IMR-90 (cell line): ENCODE measurements around the gene STYK1. TPM values are rescaled to one million over a fixed set of nuclear protein-coding genes. Genes with fewer than 3 reads are reported as not detected.

Source experiments
- ATAC-seq: fragments of 200-7000 bp; cut with Tn5 transposase; 2 replicates; pipeline ENCODE4 v1.9.1; 2020; ENCODE audit warnings: low read depth, mild to moderate bottlenecking, moderate library complexity
- BruUV-seq: library from RNA; stranded (reverse); fragments of 400-500 nt; replicated peaks from 2 replicates; lab custom pipeline; 2021; lab: Mats Ljungman, UMichigan
- CTCF ChIA-PET: fragments of 300-600 bp; formaldehyde crosslinking; extraction: SDS; loops from one replicate; lab custom pipeline; 2021; ENCODE audit warnings: antibody characterized with exemption; lab: Yijun Ruan, JAX
- POLR2A ChIA-PET: fragments of 300-600 bp; sonication (Branson Sonifier 250); formaldehyde crosslinking; loops from one replicate; lab custom pipeline; 2022; ENCODE audit warnings: antibody characterized with exemption; ENCODE audit not compliant: unreplicated experiment; lab: Charles Lee
- DNase-seq: peaks from one replicate; pipeline ENCODE4 v3.0.0; 2013
- H2AFZ ChIP-seq: replicated peaks from 2 replicates; pipeline ENCODE3; 2013; ENCODE audit warnings: low read length, mild to moderate bottlenecking; ENCODE audit not compliant: poor library complexity
- H2AK5ac ChIP-seq: 2 replicates; pipeline ENCODE4 v1.6.1; 2013; ENCODE audit warnings: low read depth, low read length, inconsistent platforms
- H2AK9ac ChIP-seq: replicated peaks from 2 replicates; pipeline ENCODE3; 2013; ENCODE audit warnings: mild to moderate bottlenecking, low read depth, low read length, moderate library complexity; ENCODE audit not compliant: poor library complexity
- H2BK120ac ChIP-seq: 2 replicates; pipeline ENCODE4 v1.6.1; 2013; ENCODE audit warnings: low read depth, low read length, inconsistent platforms
- H2BK15ac ChIP-seq: 3 replicates; pipeline ENCODE4 v1.6.1; 2013; ENCODE audit warnings: low read depth, low read length, inconsistent platforms
- H2BK20ac ChIP-seq: 2 replicates; pipeline ENCODE4 v1.6.1; 2013; ENCODE audit warnings: low read depth, mild to moderate bottlenecking, inconsistent platforms, low read length, moderate library complexity
- H2BK5ac ChIP-seq: 2 replicates; pipeline ENCODE4 v1.6.1; 2013; ENCODE audit warnings: mild to moderate bottlenecking, low read depth, low read length, inconsistent platforms; ENCODE audit not compliant: poor library complexity, severe bottlenecking
- H3K14ac ChIP-seq: replicated peaks from 2 replicates; pipeline ENCODE4 v1.6.1; 2013; ENCODE audit warnings: low read depth, low read length, inconsistent platforms
- H3K18ac ChIP-seq: 2 replicates; pipeline ENCODE4 v1.6.1; 2013; ENCODE audit warnings: low read depth, low read length, control low read depth
- H3K23ac ChIP-seq: 2 replicates; pipeline ENCODE4 v1.6.1; 2013; ENCODE audit warnings: low read depth, low read length, inconsistent platforms
- H3K27ac ChIP-seq: 2 replicates; pipeline ENCODE4 v1.5.1; 2013; ENCODE audit warnings: mild to moderate bottlenecking, control low read depth, low read length; ENCODE audit not compliant: insufficient read depth
- H3K27me3 ChIP-seq: 2 replicates; pipeline ENCODE4 v1.6.1; 2013; ENCODE audit warnings: low read length; ENCODE audit not compliant: control insufficient read depth, insufficient read depth
- H3K36me3 ChIP-seq: 2 replicates; pipeline ENCODE4 v1.6.1; 2013; ENCODE audit warnings: low read length, mixed read lengths; ENCODE audit not compliant: control insufficient read depth, insufficient read depth
- H3K4ac ChIP-seq: 2 replicates; pipeline ENCODE4 v1.6.1; 2013; ENCODE audit warnings: low read depth, low read length, inconsistent platforms
- H3K4me1 ChIP-seq: 2 replicates; pipeline ENCODE4 v1.6.1; 2013; ENCODE audit warnings: low read length, mixed read lengths; ENCODE audit not compliant: control insufficient read depth, insufficient read depth
- H3K4me2 ChIP-seq: 2 replicates; pipeline ENCODE4 v1.6.1; 2013; ENCODE audit warnings: low read depth, mild to moderate bottlenecking, control low read depth, low read length, moderate library complexity
- H3K4me3 ChIP-seq: 2 replicates; pipeline ENCODE4 v1.5.1; 2013; ENCODE audit warnings: low read depth, mild to moderate bottlenecking, control low read depth, low read length, moderate library complexity; ENCODE audit not compliant: insufficient read depth
- H3K56ac ChIP-seq: 2 replicates; pipeline ENCODE4 v1.6.1; 2013; ENCODE audit warnings: low read length, inconsistent platforms; ENCODE audit not compliant: insufficient read depth; ENCODE audit errors: extremely low read depth
- H3K79me1 ChIP-seq, 2 experiments: 2 replicates each; pipeline ENCODE4 v1.6.1; 2013; ENCODE audit warnings: low read length in 2 of 2, inconsistent platforms in 1 of 2, low read depth in 1 of 2
- H3K9ac ChIP-seq: 2 replicates; pipeline ENCODE4 v1.6.1; 2013; ENCODE audit warnings: low read depth, low read length, control low read depth
- H3K9me1 ChIP-seq: 2 replicates; pipeline ENCODE4 v1.6.1; 2013; ENCODE audit warnings: low read length, inconsistent platforms; ENCODE audit not compliant: insufficient read depth
- H3K9me3 ChIP-seq: 2 replicates; pipeline ENCODE4 v1.6.1; 2013; ENCODE audit warnings: low read length; ENCODE audit not compliant: control insufficient read depth, insufficient read depth
- H4K20me1 ChIP-seq: 2 replicates; pipeline ENCODE4 v1.6.1; 2013; ENCODE audit warnings: low read length, inconsistent platforms; ENCODE audit not compliant: insufficient read depth
- H4K5ac ChIP-seq: 2 replicates; pipeline ENCODE4 v1.6.1; 2013; ENCODE audit warnings: mild to moderate bottlenecking, low read depth, low read length, control low read depth
- H4K8ac ChIP-seq, 2 experiments: 2 replicates each; pipeline ENCODE4 v1.6.1; 2013; ENCODE audit warnings: low read depth in 2 of 2, low read length in 2 of 2, control low read depth in 1 of 2, inconsistent platforms in 1 of 2
- H4K91ac ChIP-seq: 2 replicates; pipeline ENCODE4 v1.6.1; 2013; ENCODE audit warnings: low read depth, low read length, inconsistent platforms; ENCODE audit not compliant: insufficient read depth
- BHLHE40 ChIP-seq: fragments of 150-350 bp; IDR thresholded peaks from 2 replicates; pipeline ENCODE4 v1.6.1; 2016; ENCODE audit warnings: mild to moderate bottlenecking, low read depth, low read length
- CEBPB ChIP-seq: IDR thresholded peaks from 2 replicates; pipeline ENCODE4 v1.6.1; 2012; ENCODE audit warnings: low read depth, low read length, improper control_type of control experiment
- CHD1 ChIP-seq: IDR thresholded peaks from 2 replicates; pipeline ENCODE4 v1.6.1; 2012; ENCODE audit warnings: low read depth, low read length, improper control_type of control experiment
- FOS ChIP-seq: fragments of 150-350 bp; IDR thresholded peaks from 2 replicates; pipeline ENCODE4 v1.6.1; 2016; ENCODE audit warnings: low read depth, low read length
- MAFK ChIP-seq: IDR thresholded peaks from 2 replicates; pipeline ENCODE4 v1.6.1; 2012; ENCODE audit warnings: low read depth, low read length, improper control_type of control experiment
- MAZ ChIP-seq: IDR thresholded peaks from 2 replicates; pipeline ENCODE4 v1.6.1; 2012; ENCODE audit warnings: low read depth, mild to moderate bottlenecking, low read length, improper control_type of control experiment, moderate library complexity, borderline replicate concordance
- MXI1 ChIP-seq: IDR thresholded peaks from 2 replicates; pipeline ENCODE4 v1.6.1; 2012; ENCODE audit warnings: low read depth, mild to moderate bottlenecking, low read length, moderate library complexity, borderline replicate concordance
- NFE2L2 ChIP-seq: fragments of 150-350 bp; IDR thresholded peaks from 2 replicates; pipeline ENCODE4 v1.6.1; 2016; ENCODE audit warnings: low read depth, mild to moderate bottlenecking, low read length
- POLR2A ChIP-seq: IDR thresholded peaks from 2 replicates; pipeline ENCODE4 v1.6.1; 2012; ENCODE audit warnings: mild to moderate bottlenecking, low read depth, low read length
- RAD21 ChIP-seq: IDR thresholded peaks from 2 replicates; pipeline ENCODE4 v1.6.1; 2012; ENCODE audit warnings: low read length, improper control_type of control experiment
- RCOR1 ChIP-seq: IDR thresholded peaks from 2 replicates; pipeline ENCODE4 v1.6.1; 2012; ENCODE audit warnings: mild to moderate bottlenecking, low read length, improper control_type of control experiment; ENCODE audit not compliant: insufficient replicate concordance
- RFX5 ChIP-seq: IDR thresholded peaks from 2 replicates; pipeline ENCODE4 v1.8.0; 2012; ENCODE audit warnings: low read depth, mild to moderate bottlenecking, low read length, moderate library complexity
- SMC3 ChIP-seq: fragments of 150-350 bp; IDR thresholded peaks from 2 replicates; pipeline ENCODE4 v1.6.1; 2016; ENCODE audit warnings: low read depth, mild to moderate bottlenecking, antibody characterized with exemption, low read length, moderate library complexity
- WGBS, 2 experiments: methylation state at CpG; one replicate each; pipeline versions ENCODE4 v1.1.5 to v1.1.7; 2013; ENCODE audit warnings: missing lambda C conversion rate in 2 of 2; ENCODE audit not compliant: insufficient read length in 1 of 2; ENCODE audit errors: extremely low coverage in 2 of 2; 5-methylcytosine and 5-hydroxymethylcytosine counted together
- dilution Hi-C: fragments of 300-500 bp; cut with HindIII; formaldehyde crosslinking; loops from one replicate; pipeline ENCODE4 v1.14.3; 2018; ENCODE audit warnings: low sequenced_read_pairs; ENCODE audit not compliant: unreplicated experiment
- in situ Hi-C: fragments of 300-500 bp; cut with MboI; formaldehyde crosslinking; loops from 3 replicates; pipeline ENCODE4 v1.14.3; 2019; ENCODE audit warnings: low sequenced_read_pairs, inconsistent platforms, mixed read lengths
- intact Hi-C: fragments of 100-400 bp; cut with micrococcal nuclease; formaldehyde crosslinking; loops from 2 replicates; pipeline ENCODE4 v1.10.0; 2022
- polyA plus RNA-seq, 3 experiments: library from polyadenylated mRNA; depleted of rRNA; stranded (reverse); fragments of >200 nt; gene quantifications; 2 replicates each; pipeline ENCODE4 v1.2.3, GENCODE V29; 2012; ENCODE audit warnings: low replicate concordance in 1 of 3
- total RNA-seq: library from RNA; depleted of rRNA; stranded (reverse); fragments of >200 nt; gene quantifications from 2 replicates; pipeline ENCODE4 v1.2.3, GENCODE V29; 2012
- TF ChIP-seq, protein P1 (sequence below): conservative IDR thresholded peaks from 2 replicates; pipeline ENCODE4 v1.5.1; 2012; ENCODE audit warnings: mild to moderate bottlenecking, low read depth, low read length, improper control_type of control experiment
- TF ChIP-seq, protein P2 (sequence below): fragments of 150-350 bp; IDR thresholded peaks from 2 replicates; pipeline ENCODE4 v1.6.1; 2016; ENCODE audit warnings: low read depth, mild to moderate bottlenecking, low read length, moderate library complexity, borderline replicate concordance
- TF ChIP-seq, protein P3 (sequence below): fragments of 150-350 bp; IDR thresholded peaks from 2 replicates; pipeline ENCODE4 v1.6.1; 2017; ENCODE audit warnings: mild to moderate bottlenecking, antibody characterized with exemption, low read length, low read depth

The STYK1 gene
- total and polyA plus RNA-seq, 2 of the 4 experiments (the other 2 are of a cell fraction) = 0.36 to 0.72 TPM

DNA sequence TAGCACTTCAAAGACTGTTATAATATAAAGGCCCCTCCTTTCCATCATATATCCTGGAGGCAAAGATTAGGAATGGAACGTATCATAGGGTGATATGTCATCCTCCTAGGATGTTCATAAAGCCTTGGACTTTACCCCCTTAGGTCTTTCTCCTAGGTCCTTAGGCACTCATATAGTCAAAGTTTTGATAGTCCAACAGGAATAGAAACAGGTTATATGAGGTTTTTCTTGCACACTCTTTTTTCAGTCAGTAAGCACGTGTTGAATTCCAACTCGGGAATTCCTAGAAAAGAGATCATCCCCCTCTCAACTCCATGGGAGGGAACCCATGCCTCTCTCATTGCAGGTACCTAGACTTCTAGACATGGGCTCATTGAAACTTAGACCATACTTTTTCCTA lies 40.3 kb downstream of the STYK1 start:
- Histone ChIP-seq H3K56ac (no peak overlapping the region), H3K36me3 (no peaks in the 10 kb centered on the region), H3K79me1 (no peaks in the 10 kb centered on the region), H4K8ac (peak overlapping the region; percentile 44 to 84; a peak in 3 of 4 replicates), H2AK9ac (no peak overlapping the region), H2AFZ (no peak overlapping the region), H3K9me1 (no peaks in the 10 kb centered on the region), H4K20me1 (no peaks in the 10 kb centered on the region), H2BK20ac (peak overlapping the region; percentile 73), H2BK15ac (peak overlapping the region; percentile 6; the same call in 1 of the 3 replicates), H3K4me1 (peaks cover 6% of the 10 kb centered on the region; the same call in 1 of the 2 replicates), H3K9ac (no peak overlapping the region), H3K23ac (peak overlapping the region; percentile 80; the same call in 1 of the 2 replicates), H3K9me3 (no peaks in the 10 kb centered on the region), H3K14ac (peak overlapping the region; percentile 52; the same call in 1 of the 2 replicates), H3K4me3 (no peak overlapping the region), H3K27me3 (no peaks in the 10 kb centered on the region), H3K27ac (no peak overlapping the region), H4K91ac (peak overlapping the region; percentile 68), H3K4ac (peak overlapping the region; percentile 80), H2AK5ac (peak overlapping the region; percentile 83; the same call in 1 of the 2 replicates), H2BK5ac (peak overlapping the region; percentile 64), H4K5ac (peak overlapping the region; percentile 77; the same call in 1 of the 2 replicates), H3K4me2 (no peak overlapping the region), H2BK120ac (peak overlapping the region; percentile 89), H3K18ac (peak overlapping the region; percentile 87; the same call in 1 of the 2 replicates)
- intact Hi-C loops = no loop called here
- no CpG with 5 or more reads among the region's 3 CpGs for WGBS, 2 experiments
- ATAC-seq (no peak), DNase-seq (no peak)
- no TSS peak for BruUV-seq
- ChIA-PET CTCF (interaction anchor here (0.6 kb wide), 1 partner anchor 303 kb away, joined by 3 read pairs; no protein-coding TSS in a partner anchor), POLR2A (no interaction called here)
- TF ChIP-seq MXI1 = no peak
- TF ChIP-seq, protein P1, sequence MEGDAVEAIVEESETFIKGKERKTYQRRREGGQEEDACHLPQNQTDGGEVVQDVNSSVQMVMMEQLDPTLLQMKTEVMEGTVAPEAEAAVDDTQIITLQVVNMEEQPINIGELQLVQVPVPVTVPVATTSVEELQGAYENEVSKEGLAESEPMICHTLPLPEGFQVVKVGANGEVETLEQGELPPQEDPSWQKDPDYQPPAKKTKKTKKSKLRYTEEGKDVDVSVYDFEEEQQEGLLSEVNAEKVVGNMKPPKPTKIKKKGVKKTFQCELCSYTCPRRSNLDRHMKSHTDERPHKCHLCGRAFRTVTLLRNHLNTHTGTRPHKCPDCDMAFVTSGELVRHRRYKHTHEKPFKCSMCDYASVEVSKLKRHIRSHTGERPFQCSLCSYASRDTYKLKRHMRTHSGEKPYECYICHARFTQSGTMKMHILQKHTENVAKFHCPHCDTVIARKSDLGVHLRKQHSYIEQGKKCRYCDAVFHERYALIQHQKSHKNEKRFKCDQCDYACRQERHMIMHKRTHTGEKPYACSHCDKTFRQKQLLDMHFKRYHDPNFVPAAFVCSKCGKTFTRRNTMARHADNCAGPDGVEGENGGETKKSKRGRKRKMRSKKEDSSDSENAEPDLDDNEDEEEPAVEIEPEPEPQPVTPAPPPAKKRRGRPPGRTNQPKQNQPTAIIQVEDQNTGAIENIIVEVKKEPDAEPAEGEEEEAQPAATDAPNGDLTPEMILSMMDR = no peak
- no peak for TF ChIP-seq MAFK
- TF ChIP-seq, protein P2, sequence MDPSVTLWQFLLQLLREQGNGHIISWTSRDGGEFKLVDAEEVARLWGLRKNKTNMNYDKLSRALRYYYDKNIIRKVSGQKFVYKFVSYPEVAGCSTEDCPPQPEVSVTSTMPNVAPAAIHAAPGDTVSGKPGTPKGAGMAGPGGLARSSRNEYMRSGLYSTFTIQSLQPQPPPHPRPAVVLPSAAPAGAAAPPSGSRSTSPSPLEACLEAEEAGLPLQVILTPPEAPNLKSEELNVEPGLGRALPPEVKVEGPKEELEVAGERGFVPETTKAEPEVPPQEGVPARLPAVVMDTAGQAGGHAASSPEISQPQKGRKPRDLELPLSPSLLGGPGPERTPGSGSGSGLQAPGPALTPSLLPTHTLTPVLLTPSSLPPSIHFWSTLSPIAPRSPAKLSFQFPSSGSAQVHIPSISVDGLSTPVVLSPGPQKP = no peak
- TF ChIP-seq FOS = no peak
- TF ChIP-seq POLR2A = no peak
- TF ChIP-seq CHD1 = no peak
- TF ChIP-seq RFX5 = no peak
- no peak for TF ChIP-seq MAZ
- TF ChIP-seq RAD21 = no peak
- TF ChIP-seq, protein P3, sequence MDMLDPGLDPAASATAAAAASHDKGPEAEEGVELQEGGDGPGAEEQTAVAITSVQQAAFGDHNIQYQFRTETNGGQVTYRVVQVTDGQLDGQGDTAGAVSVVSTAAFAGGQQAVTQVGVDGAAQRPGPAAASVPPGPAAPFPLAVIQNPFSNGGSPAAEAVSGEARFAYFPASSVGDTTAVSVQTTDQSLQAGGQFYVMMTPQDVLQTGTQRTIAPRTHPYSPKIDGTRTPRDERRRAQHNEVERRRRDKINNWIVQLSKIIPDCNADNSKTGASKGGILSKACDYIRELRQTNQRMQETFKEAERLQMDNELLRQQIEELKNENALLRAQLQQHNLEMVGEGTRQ = no peak
- no peak for TF ChIP-seq BHLHE40
- TF ChIP-seq NFE2L2 = no peak
- no peak for TF ChIP-seq RCOR1
- no peak for TF ChIP-seq SMC3
- no peak for TF ChIP-seq CEBPB
- dilution Hi-C loops = no loop called here
- in situ Hi-C loops = no loop called here
